Suprapubic skin (tissue), 4 donors: ENCODE results near the gene ARHGAP32.

ENCODE experiments used
- CTCF ChIP-seq, 2 donors: fragments of 200-600 bp in 1 of 2; fragments of 450-650 bp in 1 of 2; sonication (generic) in 1 of 2; IDR thresholded peaks; one replicate each; pipeline ENCODE4 v1.5.1; 2016 to 2019; ENCODE audit warnings: antibody characterized with exemption in 2 of 2, mild to moderate bottlenecking in 1 of 2, moderate library complexity in 1 of 2
- EP300 ChIP-seq: sonication (generic); formaldehyde crosslinking; IDR thresholded peaks from one replicate; pipeline ENCODE4 v1.6.1; 2017; ENCODE audit warnings: antibody characterized with exemption
- POLR2A ChIP-seq, 2 donors: fragments of 450-650 bp; IDR thresholded peaks; one replicate each; pipeline ENCODE4 v1.6.1; 2017; ENCODE audit warnings: antibody characterized with exemption in 2 of 2, mild to moderate bottlenecking in 2 of 2, moderate library complexity in 2 of 2
- POLR2AphosphoS5 ChIP-seq, 3 donors: sonication (generic); formaldehyde crosslinking; IDR thresholded peaks; one replicate each; pipeline ENCODE4 v1.6.1; 2017; ENCODE audit warnings: antibody characterized with exemption in 3 of 3

- TF ChIP-seq CTCF (IDR thresholded peaks at IDR 0.05) (no peak), POLR2A (IDR thresholded peaks at IDR 0.05) (no peak), EP300 (no peak), POLR2AphosphoS5 (IDR thresholded peaks at IDR 0.05) (no peak)
Measured at GRCh38 chr11:129034001-129034400, 158.1 kb downstream of the ARHGAP32 start.
